ENCODE data around the gene LVRN. TPM values are rescaled to one million over a fixed set of nuclear protein-coding genes. Genes with fewer than 3 reads are reported as not detected.

Gene LVRN
- total and polyA plus RNA-seq, 4 donors = 0.26 to 11.0 (median 1.2) TPM

- Histone ChIP-seq H3K9me3 (ENCODE audit: control insufficient read depth, low read length) (no peaks in the 10 kb centered on the region), H3K4me1 (ENCODE audit: control insufficient read depth in 1 of 2, insufficient read depth in 2 of 2, low read length in 2 of 2) (peaks cover 0 to 1% of the 10 kb centered on the region in 2 donors), H3K27ac (ENCODE audit: low read depth in 1 of 2, low read length in 2 of 2) (no peak overlapping the region), H3K4me3 (ENCODE audit: low read length in 2 of 2) (no peak overlapping the region), H3K36me3 (ENCODE audit: control insufficient read depth in 1 of 2, insufficient read depth in 2 of 2, low read length in 1 of 2) (no peaks in the 10 kb centered on the region), H3K27me3 (ENCODE audit: control insufficient read depth in 1 of 2, insufficient read depth in 2 of 2, low read length in 1 of 2) (no peaks in the 10 kb centered on the region)
- intact Hi-C loops (cut with DNase I) = no loop called here
- 92 to 93% methylated on average over 6 of the region's 6 CpGs for WGBS, 2 donors
- ATAC-seq (ENCODE audit: low FRiP score) = no peak
- no peak for DNase-seq
Measured at GRCh38 chr5:116002116-116002906, 40.0 kb downstream of the LVRN start.

- Histone ChIP-seq H3K4me3 (ENCODE audit: low read length in 2 of 2) (no peak overlapping the region), H3K27ac (ENCODE audit: low read depth in 1 of 2, low read length in 2 of 2) (no peak overlapping the region), H3K36me3 (ENCODE audit: control insufficient read depth in 1 of 2, insufficient read depth in 2 of 2, low read length in 1 of 2) (no peaks in the 10 kb centered on the region), H3K4me1 (ENCODE audit: control insufficient read depth in 1 of 2, insufficient read depth in 2 of 2, low read length in 2 of 2) (peaks cover 0 to 1% of the 10 kb centered on the region in 2 donors), H3K27me3 (ENCODE audit: control insufficient read depth in 1 of 2, insufficient read depth in 2 of 2, low read length in 1 of 2) (no peaks in the 10 kb centered on the region), H3K9me3 (ENCODE audit: control insufficient read depth, low read length) (no peaks in the 10 kb centered on the region)
- WGBS, 2 donors = 82 to 83% methylated on average over 3 of the region's 3 CpGs
- intact Hi-C loops (cut with DNase I) = no loop called here
- DNase-seq (no peak), ATAC-seq (ENCODE audit: low FRiP score) (no peak)
Measured at GRCh38 chr5:116004248-116004647, 42.0 kb downstream of the LVRN start.

DNA sequence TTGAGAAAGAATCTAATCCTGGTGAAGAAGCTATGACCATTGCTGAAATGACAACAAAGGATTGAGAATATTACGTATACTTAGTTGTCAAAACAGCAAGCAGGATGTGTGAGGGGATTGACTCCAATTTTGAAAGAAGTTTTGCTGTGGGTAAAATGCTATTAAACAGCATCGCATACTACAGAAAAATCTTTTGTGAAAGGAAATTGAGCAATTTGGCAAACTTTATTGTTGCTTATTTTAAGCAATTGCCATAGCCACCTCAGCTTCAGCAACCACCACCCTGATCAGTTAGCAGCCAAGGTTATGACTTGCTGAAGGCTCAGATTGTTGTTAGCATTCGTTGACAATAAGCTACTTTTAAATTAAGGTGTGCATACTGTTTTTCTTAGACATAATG, 47.5 kb downstream of the LVRN start:
- WGBS, 2 donors = 86 to 88% methylated on average over 3 of the region's 3 CpGs
- Histone ChIP-seq H3K36me3 (ENCODE audit: control insufficient read depth in 1 of 2, insufficient read depth in 2 of 2, low read length in 1 of 2) (no peaks in the 10 kb centered on the region), H3K4me1 (ENCODE audit: control insufficient read depth in 1 of 2, insufficient read depth in 2 of 2, low read length in 2 of 2) (no peaks in the 10 kb centered on the region), H3K9me3 (ENCODE audit: control insufficient read depth, low read length) (no peaks in the 10 kb centered on the region), H3K4me3 (ENCODE audit: low read length in 2 of 2) (no peak overlapping the region), H3K27ac (ENCODE audit: low read depth in 1 of 2, low read length in 2 of 2) (no peak overlapping the region), H3K27me3 (ENCODE audit: control insufficient read depth in 1 of 2, insufficient read depth in 2 of 2, low read length in 1 of 2) (no peaks in the 10 kb centered on the region)
- intact Hi-C loops (cut with DNase I) = no loop called here
- DNase-seq (no peak), ATAC-seq (ENCODE audit: low FRiP score) (no peak)

GRCh38 chr5:116011046-116011445, 48.8 kb downstream of the LVRN start:
- H3K4me3 ChIP-seq (ENCODE audit: low read length in 2 of 2) = no peak overlapping the region
- H3K9me3 ChIP-seq (ENCODE audit: control insufficient read depth, low read length) = no peaks in the 10 kb centered on the region
- no peaks in the 10 kb centered on the region for H3K27me3 ChIP-seq (ENCODE audit: control insufficient read depth in 1 of 2, insufficient read depth in 2 of 2, low read length in 1 of 2)
- no peaks in the 10 kb centered on the region for H3K4me1 ChIP-seq (ENCODE audit: control insufficient read depth in 1 of 2, insufficient read depth in 2 of 2, low read length in 2 of 2)
- no peaks in the 10 kb centered on the region for H3K36me3 ChIP-seq (ENCODE audit: control insufficient read depth in 1 of 2, insufficient read depth in 2 of 2, low read length in 1 of 2)
- intact Hi-C loops (cut with DNase I) = no loop called here
- no peak for DNase-seq
- no peak overlapping the region for H3K27ac ChIP-seq (ENCODE audit: low read depth in 1 of 2, low read length in 2 of 2)
- no peak for ATAC-seq (ENCODE audit: low FRiP score)

- no peak for DNase-seq
- intact Hi-C loops (cut with DNase I) = no loop called here
- ATAC-seq (ENCODE audit: low FRiP score) = no peak
- H3K4me1 ChIP-seq (ENCODE audit: control insufficient read depth in 1 of 2, insufficient read depth in 2 of 2, low read length in 2 of 2) = no peaks in the 10 kb centered on the region
- WGBS, 2 donors = 57 to 68% methylated on average over 6 of the region's 6 CpGs
- no peak overlapping the region for H3K27ac ChIP-seq (ENCODE audit: low read depth in 1 of 2, low read length in 2 of 2)
- no peaks in the 10 kb centered on the region for H3K36me3 ChIP-seq (ENCODE audit: control insufficient read depth in 1 of 2, insufficient read depth in 2 of 2, low read length in 1 of 2)
- H3K27me3 ChIP-seq (ENCODE audit: control insufficient read depth in 1 of 2, insufficient read depth in 2 of 2, low read length in 1 of 2) = no peaks in the 10 kb centered on the region
- no peaks in the 10 kb centered on the region for H3K9me3 ChIP-seq (ENCODE audit: control insufficient read depth, low read length)
- no peak overlapping the region for H3K4me3 ChIP-seq (ENCODE audit: low read length in 2 of 2)
Measured at GRCh38 chr5:116013207-116013785, 51.0 kb downstream of the LVRN start.

- intact Hi-C loops (cut with DNase I) = no loop called here
- no peaks in the 10 kb centered on the region for H3K4me1 ChIP-seq (ENCODE audit: control insufficient read depth in 1 of 2, insufficient read depth in 2 of 2, low read length in 2 of 2)
- H3K27me3 ChIP-seq (ENCODE audit: control insufficient read depth in 1 of 2, insufficient read depth in 2 of 2, low read length in 1 of 2) = no peaks in the 10 kb centered on the region
- ATAC-seq (ENCODE audit: low FRiP score) (no peak), DNase-seq (no peak)
- no peaks in the 10 kb centered on the region for H3K36me3 ChIP-seq (ENCODE audit: control insufficient read depth in 1 of 2, insufficient read depth in 2 of 2, low read length in 1 of 2)
- no peak overlapping the region for H3K4me3 ChIP-seq (ENCODE audit: low read length in 2 of 2)
- H3K27ac ChIP-seq (ENCODE audit: low read depth in 1 of 2, low read length in 2 of 2) = no peak overlapping the region
- H3K9me3 ChIP-seq (ENCODE audit: control insufficient read depth, low read length) = no peaks in the 10 kb centered on the region
Measured at GRCh38 chr5:116013936-116014335, 51.7 kb downstream of the LVRN start.

DNA sequence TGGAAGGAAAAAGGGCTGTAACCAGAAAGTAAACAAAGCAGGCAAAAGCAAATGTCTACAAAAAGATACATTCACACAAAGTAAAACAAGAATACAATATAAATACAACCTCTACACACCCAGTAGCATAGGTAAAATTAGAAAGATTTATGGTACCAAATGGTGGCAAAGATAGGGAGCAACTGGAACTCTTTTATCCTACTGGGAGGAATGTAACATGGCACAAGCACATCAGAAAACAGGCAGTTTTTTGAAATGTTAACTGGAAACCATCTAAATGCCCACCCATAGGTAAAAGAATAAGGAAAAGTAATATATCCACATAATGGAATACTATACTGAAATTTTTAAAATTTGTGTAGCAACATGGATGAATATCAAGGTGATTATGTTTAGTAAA, 61.3 kb downstream of the LVRN start:
- Histone ChIP-seq H3K4me1 (ENCODE audit: control insufficient read depth in 1 of 2, insufficient read depth in 2 of 2, low read length in 2 of 2) (no peaks in the 10 kb centered on the region), H3K9me3 (ENCODE audit: control insufficient read depth, low read length) (no peaks in the 10 kb centered on the region), H3K27ac (ENCODE audit: low read depth in 1 of 2, low read length in 2 of 2) (no peak overlapping the region), H3K4me3 (ENCODE audit: low read length in 2 of 2) (no peak overlapping the region), H3K36me3 (ENCODE audit: control insufficient read depth in 1 of 2, insufficient read depth in 2 of 2, low read length in 1 of 2) (no peaks in the 10 kb centered on the region), H3K27me3 (ENCODE audit: control insufficient read depth in 1 of 2, insufficient read depth in 2 of 2, low read length in 1 of 2) (no peaks in the 10 kb centered on the region)
- intact Hi-C loops (cut with DNase I) = no loop called here
- no peak for ATAC-seq (ENCODE audit: low FRiP score)
- DNase-seq = no peak

DNA sequence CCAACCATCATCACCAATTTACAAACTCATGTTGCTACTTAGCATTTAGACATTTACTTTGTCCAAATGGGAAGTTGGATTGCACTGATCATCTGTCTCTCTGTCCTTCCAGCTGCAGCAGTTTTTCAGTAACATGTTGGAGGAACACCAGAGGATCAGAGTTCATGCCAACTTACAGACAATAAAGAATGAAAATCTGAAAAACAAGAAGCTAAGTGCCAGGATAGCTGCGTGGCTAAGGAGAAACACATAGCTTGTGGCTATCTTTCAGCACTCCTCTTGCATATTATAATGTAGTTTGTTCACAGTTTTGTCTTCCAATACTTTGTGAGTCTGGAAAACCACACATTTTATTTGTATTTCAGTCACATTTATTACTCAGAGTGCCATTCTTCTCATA, 63.6 kb downstream of the LVRN start:
- Histone ChIP-seq H3K27ac (ENCODE audit: low read depth in 1 of 2, low read length in 2 of 2) (no peak overlapping the region), H3K9me3 (ENCODE audit: control insufficient read depth, low read length) (no peaks in the 10 kb centered on the region), H3K27me3 (ENCODE audit: control insufficient read depth in 1 of 2, insufficient read depth in 2 of 2, low read length in 1 of 2) (no peaks in the 10 kb centered on the region), H3K4me1 (ENCODE audit: control insufficient read depth in 1 of 2, insufficient read depth in 2 of 2, low read length in 2 of 2) (no peaks in the 10 kb centered on the region), H3K36me3 (ENCODE audit: control insufficient read depth in 1 of 2, insufficient read depth in 2 of 2, low read length in 1 of 2) (no peaks in the 10 kb centered on the region), H3K4me3 (ENCODE audit: low read length in 2 of 2) (no peak overlapping the region)
- no peak for DNase-seq
- no peak for ATAC-seq (ENCODE audit: low FRiP score)
- 71 to 84% methylated on average over 1 of the region's 1 CpG for WGBS, 2 donors
- intact Hi-C loops (cut with DNase I) = no loop called here

DNA sequence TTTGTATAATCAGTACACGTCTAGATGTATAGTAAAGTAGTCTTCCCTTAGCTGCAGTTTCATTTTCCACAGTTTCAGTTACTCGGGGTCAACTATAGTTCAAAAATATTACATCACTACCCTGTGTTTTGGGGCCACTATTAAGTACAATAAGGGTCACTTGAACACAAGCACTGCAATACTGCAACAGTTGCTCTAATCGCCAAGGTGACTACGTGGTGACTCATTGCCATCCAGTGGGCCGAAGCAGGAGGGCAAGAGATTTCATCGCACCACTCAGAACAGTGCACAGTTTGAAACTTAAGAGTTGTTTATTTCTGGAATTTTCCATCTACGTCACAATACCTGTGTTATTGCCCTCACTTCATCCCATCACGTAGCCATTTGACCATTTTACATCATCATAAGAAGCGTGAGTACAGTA, 69.8 kb downstream of the LVRN start, which contains the start of gene ARL14EPL:
Gene ARL14EPL, plus strand, starts transcription at position 379 of the 424 bp plus-strand sequence. CDS start 18,994 bp downstream, outside the sequence.
- H3K27me3 ChIP-seq (ENCODE audit: control insufficient read depth in 1 of 2, insufficient read depth in 2 of 2, low read length in 1 of 2) = no peaks in the 10 kb centered on the region
- DNase-seq (peak; percentile 59 to 70), ATAC-seq (ENCODE audit: low FRiP score) (peak; percentile 71)
- H3K27ac ChIP-seq (ENCODE audit: low read depth in 1 of 2, low read length in 2 of 2) = no peak within 1 kb of the TSS
- H3K4me1 ChIP-seq (ENCODE audit: control insufficient read depth in 1 of 2, insufficient read depth in 2 of 2, low read length in 2 of 2) = no peaks in the 10 kb centered on the region
- WGBS, 2 donors = 22 to 27% methylated on average over 9 of the region's 9 CpGs
- intact Hi-C loops (cut with DNase I) = loop anchor here in 1 of 2 donors (5.0 kb wide), 2 partner anchors 145 to 190 kb away; partner anchors contain the start of genes AP3S1 and ATG12
- no peaks in the 10 kb centered on the region for H3K36me3 ChIP-seq (ENCODE audit: control insufficient read depth in 1 of 2, insufficient read depth in 2 of 2, low read length in 1 of 2)
- no peak within 1 kb of the TSS for H3K4me3 ChIP-seq (ENCODE audit: low read length in 2 of 2)
- H3K9me3 ChIP-seq (ENCODE audit: control insufficient read depth, low read length) = no peaks in the 10 kb centered on the region
